Activated B cell treated with CpG ODN at 0.5 μM for 24 hours (primary cell): ENCODE results near the gene SEC24D. TPM values are rescaled to one million over a fixed set of nuclear protein-coding genes. Genes with fewer than 3 reads are reported as not detected.

Experiments
- ATAC-seq: fragments of 200-7000 bp; cut with Tn5 transposase; one replicate; pipeline ENCODE4 v1.10.0; 2021; ENCODE audit warnings: low read depth, mild to moderate bottlenecking, moderate library complexity
- CTCF ChIA-PET: fragments of 350-600 bp; sonication (Branson Sonifier 250); formaldehyde crosslinking; loops from one replicate; lab custom pipeline; 2021; ENCODE audit warnings: antibody characterized with exemption; lab: Charles Lee
- POLR2A ChIA-PET: fragments of 350-600 bp; sonication (Branson Sonifier 250); formaldehyde crosslinking; loops from one replicate; lab custom pipeline; 2021; ENCODE audit warnings: antibody characterized with exemption; lab: Charles Lee
- DNase-seq: peaks from one replicate; pipeline ENCODE4 v3.0.0; 2022
- H3K27ac Mint-ChIP-seq: one replicate; pipeline ENCODE4 v1.8.0; 2020; ENCODE audit warnings: mixed read lengths
- H3K27me3 Mint-ChIP-seq: one replicate; pipeline ENCODE4 v1.8.0; 2021; ENCODE audit warnings: mixed read lengths
- H3K36me3 Mint-ChIP-seq: one replicate; pipeline ENCODE4 v1.8.0; 2021; ENCODE audit warnings: low read depth, mixed read lengths
- H3K4me1 Mint-ChIP-seq: one replicate; pipeline ENCODE4 v1.8.0; 2021; ENCODE audit warnings: mixed read lengths
- H3K4me3 Mint-ChIP-seq: one replicate; pipeline ENCODE4 v1.8.0; 2020; ENCODE audit warnings: mild to moderate bottlenecking, mixed read lengths
- H3K9me3 Mint-ChIP-seq: one replicate; pipeline ENCODE4 v1.8.0; 2020; ENCODE audit warnings: mixed read lengths
- intact Hi-C: fragments of 100-400 bp; cut with micrococcal nuclease; formaldehyde crosslinking; loops from one replicate; pipeline ENCODE4 v1.15.1; 2024
- total RNA-seq: library from RNA; stranded (reverse); gene quantifications from 2 replicates; pipeline ENCODE4 v1.2.3, GENCODE V29; 2022
- TF ChIP-seq, protein P1 (sequence below): fragments of 200-600 bp; IDR thresholded peaks from one replicate; pipeline ENCODE4 v1.8.0; 2022; ENCODE audit warnings: antibody characterized with exemption, mild to moderate bottlenecking

The SEC24D gene
- total RNA-seq, 1 donor from 2014 or later: 19.4 TPM

DNA sequence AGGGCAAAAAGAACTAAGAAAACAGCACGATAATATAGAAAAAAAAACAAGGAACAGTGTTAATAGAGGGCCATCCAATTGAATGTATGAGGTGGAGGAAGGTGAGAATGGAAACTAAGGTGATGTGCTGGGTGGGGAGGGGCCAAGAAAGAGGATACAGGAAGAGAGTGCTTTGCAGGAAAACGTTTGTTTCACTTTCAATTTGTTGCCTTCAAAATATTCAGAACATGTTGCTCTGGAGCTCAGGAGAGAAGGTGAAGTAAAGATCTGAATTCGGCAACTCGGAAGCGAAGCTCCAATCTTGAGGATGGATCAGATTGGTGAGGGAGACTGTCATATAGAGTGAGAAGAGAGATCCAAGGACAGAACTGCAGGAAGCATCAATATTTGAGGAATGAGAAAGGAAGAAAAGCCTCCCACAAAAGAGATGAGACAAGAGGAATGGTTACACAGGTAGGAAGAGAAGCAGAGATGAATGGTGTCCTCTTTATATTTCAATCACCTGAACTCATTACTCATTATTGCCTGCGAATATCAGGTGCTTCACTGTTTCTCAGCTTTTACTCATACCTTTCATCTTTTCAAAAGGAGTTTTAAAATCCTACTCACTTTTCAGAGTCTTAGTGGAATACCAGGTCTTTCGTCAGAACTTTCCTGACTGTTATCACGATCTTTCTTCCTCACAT lies 14.7 kb upstream of the SEC24D start:
- DNase-seq (no peak), ATAC-seq (peak; percentile 88)
- TF ChIP-seq, protein P1, sequence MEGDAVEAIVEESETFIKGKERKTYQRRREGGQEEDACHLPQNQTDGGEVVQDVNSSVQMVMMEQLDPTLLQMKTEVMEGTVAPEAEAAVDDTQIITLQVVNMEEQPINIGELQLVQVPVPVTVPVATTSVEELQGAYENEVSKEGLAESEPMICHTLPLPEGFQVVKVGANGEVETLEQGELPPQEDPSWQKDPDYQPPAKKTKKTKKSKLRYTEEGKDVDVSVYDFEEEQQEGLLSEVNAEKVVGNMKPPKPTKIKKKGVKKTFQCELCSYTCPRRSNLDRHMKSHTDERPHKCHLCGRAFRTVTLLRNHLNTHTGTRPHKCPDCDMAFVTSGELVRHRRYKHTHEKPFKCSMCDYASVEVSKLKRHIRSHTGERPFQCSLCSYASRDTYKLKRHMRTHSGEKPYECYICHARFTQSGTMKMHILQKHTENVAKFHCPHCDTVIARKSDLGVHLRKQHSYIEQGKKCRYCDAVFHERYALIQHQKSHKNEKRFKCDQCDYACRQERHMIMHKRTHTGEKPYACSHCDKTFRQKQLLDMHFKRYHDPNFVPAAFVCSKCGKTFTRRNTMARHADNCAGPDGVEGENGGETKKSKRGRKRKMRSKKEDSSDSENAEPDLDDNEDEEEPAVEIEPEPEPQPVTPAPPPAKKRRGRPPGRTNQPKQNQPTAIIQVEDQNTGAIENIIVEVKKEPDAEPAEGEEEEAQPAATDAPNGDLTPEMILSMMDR: no peak
- H3K4me3 Mint-ChIP-seq: peak overlapping the region; percentile 88
- peaks cover 8% of the 10 kb centered on the region for H3K9me3 Mint-ChIP-seq
- peaks cover 6% of the 10 kb centered on the region for H3K27me3 Mint-ChIP-seq
- intact Hi-C loops: loop anchor here (1.0 kb wide), 1 partner anchor 14 kb away; the partner anchor contains the start of gene SEC24D
- peak overlapping the region; percentile 82 for H3K27ac Mint-ChIP-seq
- peaks cover 4% of the 10 kb centered on the region for H3K36me3 Mint-ChIP-seq
- ChIA-PET CTCF (interaction anchor here (1.3 kb wide), 1 partner anchor 14 kb away, joined by 4 read pairs; no protein-coding TSS in a partner anchor), POLR2A (interaction anchor here (1.3 to 2.0 kb wide), 4 partner anchors 10 to 449 kb away, joined by 3 to 6 read pairs (median 4); partner anchors contain the start of gene SEC24D)
- peaks cover 19% of the 10 kb centered on the region for H3K4me1 Mint-ChIP-seq

DNA sequence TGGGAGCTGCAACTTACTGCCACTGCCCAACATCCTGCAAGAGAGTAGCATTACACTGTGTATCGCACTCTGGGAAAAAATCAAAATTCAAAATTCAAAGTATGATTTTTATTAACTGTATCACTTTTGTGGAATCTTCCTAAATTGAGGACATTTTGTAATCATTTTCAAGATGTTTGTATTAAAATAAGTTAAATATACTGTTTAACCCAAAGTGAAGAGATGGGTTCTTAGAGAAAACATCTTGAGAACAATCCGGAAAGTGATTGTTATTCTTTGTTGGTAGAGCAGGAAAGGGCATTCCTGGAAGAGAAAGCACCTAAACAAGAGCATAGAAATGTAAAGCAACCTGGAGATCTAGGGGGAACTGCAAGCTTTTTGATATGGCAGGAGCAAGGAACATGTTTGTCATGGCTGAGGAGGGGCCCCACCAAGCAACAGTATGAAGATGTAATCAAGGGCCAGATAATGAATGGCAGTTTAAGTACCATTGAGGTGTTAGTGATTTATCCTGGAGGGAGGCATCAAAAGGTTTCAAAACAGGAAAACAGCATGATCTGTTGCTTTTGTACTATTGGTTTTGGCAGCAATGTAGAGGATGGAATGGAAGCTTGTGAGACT lies 14.1 kb upstream of the SEC24D start:
- Mint-ChIP-seq H3K27me3 (peaks cover 6% of the 10 kb centered on the region), H3K9me3 (peaks cover 8% of the 10 kb centered on the region), H3K4me3 (peak overlapping the region; percentile 88), H3K4me1 (peaks cover 19% of the 10 kb centered on the region), H3K27ac (peak overlapping the region; percentile 82), H3K36me3 (peaks cover 4% of the 10 kb centered on the region)
- no peak for DNase-seq
- TF ChIP-seq, protein P1: no peak
- ATAC-seq: no peak
- intact Hi-C loops: loop anchor here (1.0 kb wide), 1 partner anchor 14 kb away; the partner anchor contains the start of gene SEC24D
- ChIA-PET CTCF (interaction anchor here (1.3 kb wide), 1 partner anchor 15 kb away, joined by 4 read pairs; no protein-coding TSS in a partner anchor), POLR2A (interaction anchor here (1.3 to 2.0 kb wide), 4 partner anchors 9 to 450 kb away, joined by 3 to 6 read pairs (median 4); partner anchors contain the start of gene SEC24D)

DNA sequence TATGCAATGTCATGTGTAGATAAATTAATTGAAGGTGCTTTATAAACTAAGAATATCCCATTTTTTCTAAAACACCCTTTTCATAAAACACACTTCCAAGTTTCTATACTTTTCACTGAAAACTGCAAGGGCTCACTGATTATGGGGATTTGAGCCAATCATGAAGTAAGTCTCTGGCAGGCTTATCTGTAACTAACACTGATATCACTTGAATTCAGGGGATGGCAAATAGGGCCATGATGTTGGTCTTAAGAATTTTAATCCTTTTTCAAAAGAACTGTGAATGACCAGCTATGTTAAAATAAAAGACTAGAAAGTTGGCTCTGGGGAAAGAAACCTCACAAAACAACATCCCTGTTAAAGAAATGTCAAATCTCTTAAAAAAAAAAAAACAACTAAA lies 13.0 kb upstream of the SEC24D start:
- H3K4me1 Mint-ChIP-seq: peaks cover 19% of the 10 kb centered on the region
- CTCF ChIA-PET: no interaction called here
- peaks cover 8% of the 10 kb centered on the region for H3K9me3 Mint-ChIP-seq
- TF ChIP-seq, protein P1: no peak
- DNase-seq (no peak), ATAC-seq (no peak)
- intact Hi-C loops: no loop called here
- POLR2A ChIA-PET: interaction anchor here (2.0 kb wide), 1 partner anchor 451 kb away, joined by 5 read pairs; a partner anchor contains a TSS
- no peak overlapping the region for H3K4me3 Mint-ChIP-seq
- H3K27me3 Mint-ChIP-seq: peaks cover 6% of the 10 kb centered on the region
- H3K36me3 Mint-ChIP-seq: peaks cover 4% of the 10 kb centered on the region
- H3K27ac Mint-ChIP-seq: no peak overlapping the region

DNA sequence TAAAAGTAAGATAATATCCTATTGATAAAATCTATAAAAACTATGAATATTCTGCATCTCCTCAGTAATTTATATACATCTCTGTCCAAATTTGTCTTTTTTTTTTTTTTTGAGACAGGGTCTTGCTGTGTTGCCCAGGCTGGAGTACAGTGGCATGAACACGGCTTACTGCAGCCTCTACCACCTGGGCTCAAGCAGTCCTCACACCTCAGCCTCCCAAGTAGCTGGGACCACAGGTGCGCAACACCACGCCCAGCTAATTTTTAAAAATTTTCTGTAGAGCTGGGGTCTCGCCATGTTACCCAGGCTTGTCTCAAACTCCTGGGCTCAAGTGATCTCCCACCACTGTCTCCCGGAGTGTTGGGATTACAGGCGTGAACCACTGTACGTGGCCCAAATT lies 12.3 kb upstream of the SEC24D start:
- ATAC-seq (no peak), DNase-seq (no peak)
- TF ChIP-seq, protein P1: no peak
- no peak overlapping the region for H3K4me3 Mint-ChIP-seq
- H3K27ac Mint-ChIP-seq: no peak overlapping the region
- H3K4me1 Mint-ChIP-seq: peaks cover 19% of the 10 kb centered on the region
- peaks cover 4% of the 10 kb centered on the region for H3K36me3 Mint-ChIP-seq
- CTCF ChIA-PET: no interaction called here
- intact Hi-C loops: no loop called here
- H3K9me3 Mint-ChIP-seq: peaks cover 8% of the 10 kb centered on the region
- POLR2A ChIA-PET: interaction anchor here (1.7 kb wide), 1 partner anchor 12 kb away, joined by 3 read pairs; the partner anchor contains the start of gene SEC24D
- peaks cover 6% of the 10 kb centered on the region for H3K27me3 Mint-ChIP-seq
